Neural cell (in vitro differentiated cells): Measurements from ENCODE around the gene FEM1B.

Source experiments
- RAD21 ChIP-seq: fragments of 450-650 bp; conservative IDR thresholded peaks from 2 replicates; pipeline ENCODE4 v1.6.1; 2014; ENCODE audit warnings: antibody characterized with exemption, mild to moderate bottlenecking, moderate library complexity
- SMC3 ChIP-seq: fragments of 450-650 bp; conservative IDR thresholded peaks from 2 replicates; pipeline ENCODE4 v1.6.1; 2014; ENCODE audit warnings: antibody characterized with exemption, mild to moderate bottlenecking, moderate library complexity; ENCODE audit not compliant: poor library complexity
- TF ChIP-seq, protein P1 (sequence below): fragments of 450-650 bp; IDR thresholded peaks from 2 replicates; pipeline ENCODE4 v1.5.1; 2014; ENCODE audit warnings: antibody characterized with exemption, mild to moderate bottlenecking, moderate library complexity; ENCODE audit not compliant: poor library complexity, severe bottlenecking

DNA sequence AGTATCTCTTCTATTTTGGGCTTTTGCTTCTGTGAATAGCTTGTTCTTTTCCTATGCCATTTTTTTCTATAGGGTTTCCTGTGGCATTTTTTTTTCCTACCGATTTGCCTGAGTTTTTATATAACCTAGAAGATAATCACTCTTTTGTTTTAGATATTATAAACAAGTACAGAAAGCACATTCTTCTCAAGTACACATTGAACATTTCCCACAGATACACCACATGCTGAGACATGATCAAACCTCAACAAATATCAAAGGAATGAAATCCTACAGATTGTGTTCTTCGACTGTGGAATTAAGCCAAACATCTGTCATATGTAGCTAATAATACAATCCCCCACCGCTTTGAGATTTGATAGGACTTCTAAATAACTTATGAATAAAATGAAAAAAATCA is 9.1 kb upstream of the FEM1B start:
- TF ChIP-seq, protein P1, sequence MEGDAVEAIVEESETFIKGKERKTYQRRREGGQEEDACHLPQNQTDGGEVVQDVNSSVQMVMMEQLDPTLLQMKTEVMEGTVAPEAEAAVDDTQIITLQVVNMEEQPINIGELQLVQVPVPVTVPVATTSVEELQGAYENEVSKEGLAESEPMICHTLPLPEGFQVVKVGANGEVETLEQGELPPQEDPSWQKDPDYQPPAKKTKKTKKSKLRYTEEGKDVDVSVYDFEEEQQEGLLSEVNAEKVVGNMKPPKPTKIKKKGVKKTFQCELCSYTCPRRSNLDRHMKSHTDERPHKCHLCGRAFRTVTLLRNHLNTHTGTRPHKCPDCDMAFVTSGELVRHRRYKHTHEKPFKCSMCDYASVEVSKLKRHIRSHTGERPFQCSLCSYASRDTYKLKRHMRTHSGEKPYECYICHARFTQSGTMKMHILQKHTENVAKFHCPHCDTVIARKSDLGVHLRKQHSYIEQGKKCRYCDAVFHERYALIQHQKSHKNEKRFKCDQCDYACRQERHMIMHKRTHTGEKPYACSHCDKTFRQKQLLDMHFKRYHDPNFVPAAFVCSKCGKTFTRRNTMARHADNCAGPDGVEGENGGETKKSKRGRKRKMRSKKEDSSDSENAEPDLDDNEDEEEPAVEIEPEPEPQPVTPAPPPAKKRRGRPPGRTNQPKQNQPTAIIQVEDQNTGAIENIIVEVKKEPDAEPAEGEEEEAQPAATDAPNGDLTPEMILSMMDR: no peak
- TF ChIP-seq SMC3 (no peak), RAD21 (no peak)
